GF-D8 (cell line): Measurements from ENCODE around the gene STRADB.
"Not testable (repeated sequence)": the region's sequence is repeated elsewhere in the genome, so short reads cannot be mapped to it uniquely, and the experiment has no call there.

Experiments used
- DNase-seq: peaks from one replicate; lab custom pipeline; 2025; lab: John Stamatoyannopoulos, UW

STRADB gene

GRCh38 chr2:201451292-201452057 is at the start of gene STRADB, which contains the start of gene TRAK2:
STRADB (plus strand) TSS chr2:201451740; CDS start chr2:201454841, 3,101 bp downstream.
TRAK2 (minus strand) TSS chr2:201451458; CDS start chr2:201420507, 30,951 bp downstream.
- DNase-seq, result peak; percentile 91

- DNase-seq, result no peak
Measured at GRCh38 chr2:201401815-201402214, 49.7 kb upstream of the STRADB start.

GRCh38 chr2:201402651-201403562 is 48.6 kb upstream of the STRADB start:
- DNase-seq, result no peak

- DNase-seq, result no peak
Measured at GRCh38 chr2:201403880-201404279, 47.7 kb upstream of the STRADB start.

- no peak for DNase-seq
Measured at GRCh38 chr2:201404699-201405280, 46.8 kb upstream of the STRADB start.

GRCh38 chr2:201406077-201406662 is 45.4 kb upstream of the STRADB start:
- peak; percentile 80 for DNase-seq

GRCh38 chr2:201407265-201407664 is 44.3 kb upstream of the STRADB start:
- no peak for DNase-seq

- no peak for DNase-seq
Measured at GRCh38 chr2:201408931-201409330, 42.6 kb upstream of the STRADB start.

- no peak for DNase-seq
Measured at GRCh38 chr2:201411421-201411820, 40.1 kb upstream of the STRADB start.

- DNase-seq, result no peak
Measured at GRCh38 chr2:201413143-201413542, 38.4 kb upstream of the STRADB start.

- DNase-seq, result no peak
Measured at GRCh38 chr2:201413552-201413951, 38.0 kb upstream of the STRADB start.

GRCh38 chr2:201414099-201415023 is 37.2 kb upstream of the STRADB start:
- DNase-seq, result no peak

- no peak for DNase-seq
Measured at GRCh38 chr2:201415149-201415548, 36.4 kb upstream of the STRADB start.

GRCh38 chr2:201419057-201419635 is 32.4 kb upstream of the STRADB start:
- no peak for DNase-seq

- DNase-seq, result no peak
Measured at GRCh38 chr2:201419986-201420385, 31.6 kb upstream of the STRADB start.

- DNase-seq, result no peak
Measured at GRCh38 chr2:201420442-201421113, 31.0 kb upstream of the STRADB start.

- no peak for DNase-seq
Measured at GRCh38 chr2:201425952-201426351, 25.6 kb upstream of the STRADB start.

- not testable (repeated sequence) for DNase-seq
Measured at GRCh38 chr2:201428366-201428765, 23.2 kb upstream of the STRADB start.

GRCh38 chr2:201429835-201430234 is 21.7 kb upstream of the STRADB start:
- DNase-seq, result not testable (repeated sequence)

- DNase-seq, result not testable (repeated sequence)
Measured at GRCh38 chr2:201430322-201430721, 21.2 kb upstream of the STRADB start.
